ENCODE results near the gene GP5. TPM values are rescaled to one million over a fixed set of nuclear protein-coding genes. Genes with fewer than 3 reads are reported as not detected.

GP5 gene
- total RNA-seq, 2 experiments from 2014 or later, result 3.3 TPM

DNA sequence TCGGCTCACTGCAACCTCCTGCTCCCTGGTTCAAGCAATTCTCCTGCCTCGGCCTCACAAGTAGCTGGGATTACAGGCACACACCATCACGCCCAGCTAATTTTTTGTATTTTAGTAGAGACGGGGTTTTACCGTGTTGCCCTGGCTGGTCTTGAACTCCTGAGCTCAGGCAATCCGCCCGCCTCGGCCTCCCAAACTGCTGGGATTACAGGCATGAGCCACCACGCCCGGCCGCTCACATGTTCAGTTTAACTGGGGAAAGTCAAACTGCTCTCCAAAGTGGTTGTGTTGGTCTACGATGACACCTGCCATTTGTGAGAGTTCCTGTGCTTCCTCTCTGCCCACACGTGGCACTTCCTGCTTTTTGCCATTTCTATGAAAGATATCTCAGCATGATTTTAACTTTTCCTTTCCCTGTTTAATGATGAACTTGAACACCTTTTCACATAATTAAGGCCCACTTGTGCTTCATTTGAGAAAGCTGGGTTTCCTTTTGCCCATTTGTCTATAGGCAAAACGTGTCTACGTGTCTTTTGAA lies 877 bp upstream of the GP5 start:
- ATAC-seq (ENCODE audit: poor library complexity), result no peak
- TF ChIP-seq, protein P1, sequence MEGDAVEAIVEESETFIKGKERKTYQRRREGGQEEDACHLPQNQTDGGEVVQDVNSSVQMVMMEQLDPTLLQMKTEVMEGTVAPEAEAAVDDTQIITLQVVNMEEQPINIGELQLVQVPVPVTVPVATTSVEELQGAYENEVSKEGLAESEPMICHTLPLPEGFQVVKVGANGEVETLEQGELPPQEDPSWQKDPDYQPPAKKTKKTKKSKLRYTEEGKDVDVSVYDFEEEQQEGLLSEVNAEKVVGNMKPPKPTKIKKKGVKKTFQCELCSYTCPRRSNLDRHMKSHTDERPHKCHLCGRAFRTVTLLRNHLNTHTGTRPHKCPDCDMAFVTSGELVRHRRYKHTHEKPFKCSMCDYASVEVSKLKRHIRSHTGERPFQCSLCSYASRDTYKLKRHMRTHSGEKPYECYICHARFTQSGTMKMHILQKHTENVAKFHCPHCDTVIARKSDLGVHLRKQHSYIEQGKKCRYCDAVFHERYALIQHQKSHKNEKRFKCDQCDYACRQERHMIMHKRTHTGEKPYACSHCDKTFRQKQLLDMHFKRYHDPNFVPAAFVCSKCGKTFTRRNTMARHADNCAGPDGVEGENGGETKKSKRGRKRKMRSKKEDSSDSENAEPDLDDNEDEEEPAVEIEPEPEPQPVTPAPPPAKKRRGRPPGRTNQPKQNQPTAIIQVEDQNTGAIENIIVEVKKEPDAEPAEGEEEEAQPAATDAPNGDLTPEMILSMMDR (IDR thresholded peaks at IDR 0.05), result no peak
- Mint-ChIP-seq H3K27me3 (no peaks in the 10 kb centered on the region), H3K9me3 (no peaks in the 10 kb centered on the region), H3K4me1 (ENCODE audit: low read depth) (peaks cover 58% of the 10 kb centered on the region), H3K27ac (peak overlapping the region; percentile 94), H3K4me3 (peak overlapping the region; percentile 86), H3K36me3 (ENCODE audit: low read depth) (peaks cover 1% of the 10 kb centered on the region)
- Histone ChIP-seq H3K27ac (ENCODE audit: low read depth in 1 of 2, low read length in 2 of 2) (no peak overlapping the region), H3K9me3 (ENCODE audit: control insufficient read depth in 1 of 2, insufficient read depth in 1 of 2, low read length in 2 of 2) (no peaks in the 10 kb centered on the region), H3K4me3 (ENCODE audit: low read length) (no peak overlapping the region), H3K4me1 (ENCODE audit: insufficient read depth, low read length) (peaks cover 39% of the 10 kb centered on the region), H3K27me3 (ENCODE audit: control insufficient read depth in 1 of 2, insufficient read depth in 2 of 2, low read length in 2 of 2) (peaks cover 0 to 10% of the 10 kb centered on the region in 2 experiments), H3K36me3 (ENCODE audit: insufficient read depth, low read length) (no peaks in the 10 kb centered on the region)
- POLR2A ChIA-PET, result interaction anchor here (0.7 to 4.3 kb wide), 2 partner anchors 7 to 77 kb away, joined by 4 to 29 read pairs; no protein-coding TSS in a partner anchor
- DNase-seq, result no peak
- CTCF ChIA-PET, result interaction anchor here (0.6 kb wide), 2 partner anchors 16 to 72 kb away, joined by 3 to 5 read pairs; no protein-coding TSS in a partner anchor
- intact Hi-C loops (cut with DNase I, micrococcal nuclease), result loop anchor here (5.0 kb wide), 2 partner anchors 263 to 733 kb away; partner anchors contain the start of gene HES1 (in 1 of the 2)

DNA sequence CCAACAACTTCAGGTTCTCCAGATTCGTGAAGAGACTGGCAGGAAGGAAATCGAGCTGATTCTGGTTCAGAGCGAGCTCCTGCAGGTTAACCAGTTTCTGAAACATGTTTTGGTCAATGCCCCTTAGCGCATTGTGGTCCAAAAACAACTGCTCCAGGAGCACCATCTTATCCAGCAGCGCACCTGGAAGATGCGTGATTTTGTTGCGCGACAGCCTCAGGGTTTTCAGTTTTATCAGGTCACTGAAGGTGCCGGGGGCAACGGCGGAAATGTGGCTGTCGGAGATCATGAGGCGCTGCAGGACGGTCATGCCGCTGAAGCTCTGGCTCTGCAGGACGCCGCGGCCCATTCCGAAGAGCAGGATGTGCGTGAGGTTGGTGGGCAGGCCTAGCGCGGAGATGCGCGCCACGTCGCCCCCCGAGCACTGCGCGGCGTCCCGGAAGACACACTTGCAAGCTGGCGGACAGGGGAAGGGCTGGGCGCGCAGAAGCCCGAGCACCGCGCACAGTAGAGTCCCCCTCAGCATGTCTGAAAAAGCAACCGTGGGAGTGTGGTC lies 1.2 kb downstream of the GP5 start:
- H3K27me3 Mint-ChIP-seq, result no peaks in the 10 kb centered on the region
- no peaks in the 10 kb centered on the region for H3K9me3 Mint-ChIP-seq
- Histone ChIP-seq H3K4me1 (ENCODE audit: insufficient read depth, low read length) (peaks cover 39% of the 10 kb centered on the region), H3K27ac (ENCODE audit: low read depth in 1 of 2, low read length in 2 of 2) (peak overlapping the region; percentile 34 to 50), H3K9me3 (ENCODE audit: control insufficient read depth in 1 of 2, insufficient read depth in 1 of 2, low read length in 2 of 2) (no peaks in the 10 kb centered on the region), H3K36me3 (ENCODE audit: insufficient read depth, low read length) (no peaks in the 10 kb centered on the region), H3K4me3 (ENCODE audit: low read length) (peak overlapping the region; percentile 63), H3K27me3 (ENCODE audit: control insufficient read depth in 1 of 2, insufficient read depth in 2 of 2, low read length in 2 of 2) (peaks cover 0 to 10% of the 10 kb centered on the region in 2 experiments)
- peaks cover 7% of the 10 kb centered on the region for H3K36me3 Mint-ChIP-seq (ENCODE audit: low read depth)
- H3K4me3 Mint-ChIP-seq, result peak overlapping the region; percentile 93
- ATAC-seq (ENCODE audit: poor library complexity) (no peak), DNase-seq (peak in 12 of 14 experiments; percentile 12 to 60 (median 43))
- CTCF ChIA-PET, result interaction anchor here (0.6 to 3.6 kb wide), 6 partner anchors 54 to 197 kb away, joined by 3 to 13 read pairs (median 4); no protein-coding TSS in a partner anchor
- POLR2A ChIA-PET, result interaction anchor here (0.6 to 4.3 kb wide), 17 partner anchors 9 to 873 kb away, joined by 3 to 29 read pairs (median 4); partner anchors contain the start of genes ATP13A3 and LSG1
- intact Hi-C loops (cut with DNase I, micrococcal nuclease), result loop anchor here (2.0 to 5.0 kb wide), 2 partner anchors 65 to 261 kb away; partner anchors contain the start of gene HES1 (in 1 of the 2)
- H3K4me1 Mint-ChIP-seq (ENCODE audit: low read depth), result peaks cover 56% of the 10 kb centered on the region
- TF ChIP-seq, protein P1 (IDR thresholded peaks at IDR 0.05), result no peak
- peak overlapping the region; percentile 94 for H3K27ac Mint-ChIP-seq

DNA sequence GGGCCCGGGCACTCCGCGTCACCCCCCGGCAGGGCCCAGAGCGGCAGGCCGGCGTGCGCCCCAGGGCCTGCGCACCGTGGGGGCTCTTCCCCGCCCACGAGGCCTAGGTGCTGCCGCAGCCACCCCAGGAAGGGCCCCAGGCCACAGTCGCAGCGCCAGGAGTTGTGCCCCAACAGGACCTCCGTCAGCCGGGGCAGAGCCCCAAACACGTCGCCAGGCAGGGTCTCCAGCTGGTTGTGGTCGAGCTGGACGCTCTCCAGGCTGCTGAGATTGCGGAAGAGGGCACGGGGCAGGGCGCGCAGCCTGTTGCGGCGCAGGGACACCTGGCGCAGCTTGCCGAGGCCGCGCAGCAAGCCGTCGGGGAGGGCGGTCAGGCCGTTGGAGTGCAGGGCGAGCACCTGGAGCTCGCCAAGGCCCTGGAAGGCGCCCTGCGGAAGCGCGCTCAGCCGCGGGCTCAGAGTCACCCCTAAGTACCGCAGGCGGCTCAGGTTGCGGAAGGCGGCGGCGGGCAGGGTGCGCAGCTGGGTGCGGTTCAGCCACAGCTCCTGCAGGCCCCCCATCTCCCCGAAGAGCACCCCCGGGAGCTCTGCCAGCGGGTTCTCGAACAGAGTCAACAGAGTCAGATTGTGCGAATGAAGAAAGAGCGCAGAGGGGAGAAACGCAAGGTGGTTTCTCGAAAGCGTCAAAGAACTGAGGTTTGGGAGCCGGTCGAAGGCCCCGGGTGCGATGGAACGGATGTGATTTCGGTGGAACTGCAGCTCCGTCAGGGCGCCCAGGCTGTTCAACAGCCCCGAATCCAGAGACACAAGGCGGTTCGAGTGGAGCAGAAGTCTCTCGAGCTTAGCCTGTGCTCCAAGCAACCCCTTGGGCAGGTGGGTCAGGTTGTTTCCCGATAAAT lies 2.0 kb downstream of the GP5 start:
- intact Hi-C loops (cut with DNase I, micrococcal nuclease), result loop anchor here (1.0 to 5.0 kb wide), 3 partner anchors 7 to 260 kb away; partner anchors contain the start of gene HES1 (in 1 of the 2)
- POLR2A ChIA-PET, result interaction anchor here (0.6 to 4.3 kb wide), 20 partner anchors 10 to 873 kb away, joined by 3 to 29 read pairs (median 3); partner anchors contain the start of genes ATP13A3 and LSG1
- peaks cover 7% of the 10 kb centered on the region for H3K36me3 Mint-ChIP-seq (ENCODE audit: low read depth)

More for the DNA sequence above, 2.0 kb downstream of the GP5 start:
- no peaks in the 10 kb centered on the region for H3K9me3 Mint-ChIP-seq
- Histone ChIP-seq H3K4me3 (ENCODE audit: low read length) (peak overlapping the region; percentile 63), H3K36me3 (ENCODE audit: insufficient read depth, low read length) (no peaks in the 10 kb centered on the region), H3K27ac (ENCODE audit: low read depth in 1 of 2, low read length in 2 of 2) (peak overlapping the region; percentile 34 to 50), H3K4me1 (ENCODE audit: insufficient read depth, low read length) (peaks cover 39% of the 10 kb centered on the region), H3K9me3 (ENCODE audit: control insufficient read depth in 1 of 2, insufficient read depth in 1 of 2, low read length in 2 of 2) (peaks cover 0 to 3% of the 10 kb centered on the region in 2 experiments), H3K27me3 (ENCODE audit: control insufficient read depth in 1 of 2, insufficient read depth in 2 of 2, low read length in 2 of 2) (peaks cover 0 to 10% of the 10 kb centered on the region in 2 experiments)
- ATAC-seq (ENCODE audit: poor library complexity) (peak; percentile 48), DNase-seq (peak; percentile 16 to 70 (median 38))
- H3K27ac Mint-ChIP-seq, result peak overlapping the region; percentile 94
- no peaks in the 10 kb centered on the region for H3K27me3 Mint-ChIP-seq
- TF ChIP-seq, protein P1 (IDR thresholded peaks at IDR 0.05), result no peak
- peaks cover 56% of the 10 kb centered on the region for H3K4me1 Mint-ChIP-seq (ENCODE audit: low read depth)
- peak overlapping the region; percentile 93 for H3K4me3 Mint-ChIP-seq
- CTCF ChIA-PET, result interaction anchor here (0.6 to 3.6 kb wide), 7 partner anchors 10 to 197 kb away, joined by 3 to 13 read pairs (median 3); no protein-coding TSS in a partner anchor

All from CD4-positive, alpha-beta T cell (primary cell).